ENCODE data around the gene FIGN. TPM values are rescaled to one million over a fixed set of nuclear protein-coding genes. Genes with fewer than 3 reads are reported as not detected.

Gene FIGN
- total and polyA plus RNA-seq, 8 donors, result 1.5 to 8.5 (median 4.6) TPM

DNA sequence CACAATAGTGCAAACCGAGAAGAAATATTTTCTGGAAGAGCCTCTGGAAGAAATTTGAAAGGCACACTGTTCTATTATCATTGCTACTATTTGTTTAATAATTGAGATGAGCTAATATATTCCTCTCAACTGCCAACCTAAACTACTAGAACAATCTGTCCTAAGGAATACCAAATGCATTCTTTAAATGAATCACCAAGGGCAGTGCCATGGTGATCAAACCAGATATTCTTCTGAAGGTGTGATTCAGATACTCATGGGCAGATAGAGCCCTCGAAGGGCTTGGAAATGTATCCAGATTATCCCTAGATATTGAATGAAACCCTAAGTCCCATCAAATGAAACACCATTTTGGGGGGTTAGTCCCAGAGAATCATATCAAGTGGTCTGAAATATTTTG lies 76.6 kb downstream of the FIGN start:
- no peaks in the 10 kb centered on the region for H3K4me1 ChIP-seq
- FAIRE-seq, result no peak
- H3K4me3 ChIP-seq, result no peak overlapping the region
- no peaks in the 10 kb centered on the region for H3K27me3 ChIP-seq
- H3K36me3 ChIP-seq, result no peaks in the 10 kb centered on the region
- 88 to 89% methylated on average over 2 of the region's 2 CpGs for WGBS, 2 donors
- no peaks in the 10 kb centered on the region for H3K9me3 ChIP-seq
- no peak for ATAC-seq
- H3K27ac ChIP-seq, result no peak overlapping the region
- TF ChIP-seq, protein P1, sequence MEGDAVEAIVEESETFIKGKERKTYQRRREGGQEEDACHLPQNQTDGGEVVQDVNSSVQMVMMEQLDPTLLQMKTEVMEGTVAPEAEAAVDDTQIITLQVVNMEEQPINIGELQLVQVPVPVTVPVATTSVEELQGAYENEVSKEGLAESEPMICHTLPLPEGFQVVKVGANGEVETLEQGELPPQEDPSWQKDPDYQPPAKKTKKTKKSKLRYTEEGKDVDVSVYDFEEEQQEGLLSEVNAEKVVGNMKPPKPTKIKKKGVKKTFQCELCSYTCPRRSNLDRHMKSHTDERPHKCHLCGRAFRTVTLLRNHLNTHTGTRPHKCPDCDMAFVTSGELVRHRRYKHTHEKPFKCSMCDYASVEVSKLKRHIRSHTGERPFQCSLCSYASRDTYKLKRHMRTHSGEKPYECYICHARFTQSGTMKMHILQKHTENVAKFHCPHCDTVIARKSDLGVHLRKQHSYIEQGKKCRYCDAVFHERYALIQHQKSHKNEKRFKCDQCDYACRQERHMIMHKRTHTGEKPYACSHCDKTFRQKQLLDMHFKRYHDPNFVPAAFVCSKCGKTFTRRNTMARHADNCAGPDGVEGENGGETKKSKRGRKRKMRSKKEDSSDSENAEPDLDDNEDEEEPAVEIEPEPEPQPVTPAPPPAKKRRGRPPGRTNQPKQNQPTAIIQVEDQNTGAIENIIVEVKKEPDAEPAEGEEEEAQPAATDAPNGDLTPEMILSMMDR (IDR thresholded peaks at IDR 0.05), result no peak
- intact Hi-C loops (cut with DNase I), result no loop called here
- DNase-seq, result no peak

DNA sequence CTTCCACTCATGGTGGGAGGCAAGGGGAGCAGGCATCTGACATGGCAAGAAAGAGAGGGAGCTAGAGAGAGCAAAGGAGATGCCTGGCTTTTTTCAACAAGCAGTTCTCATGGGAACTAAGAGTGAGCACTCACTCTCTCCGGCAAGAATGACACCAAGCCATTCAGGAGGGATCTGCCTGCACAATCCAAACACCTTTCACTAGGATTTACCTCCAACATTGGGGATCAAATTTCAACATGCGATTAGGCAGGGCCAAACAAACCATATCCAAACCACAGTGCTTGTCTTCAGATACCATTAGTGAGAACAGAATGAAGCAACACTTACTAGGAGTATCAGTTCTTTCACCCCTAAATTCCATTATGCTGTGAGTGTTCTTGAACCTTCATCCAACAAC lies 77.3 kb downstream of the FIGN start:
- Histone ChIP-seq H3K27ac (no peak overlapping the region), H3K9me3 (no peaks in the 10 kb centered on the region), H3K36me3 (no peaks in the 10 kb centered on the region), H3K4me1 (no peaks in the 10 kb centered on the region), H3K27me3 (no peaks in the 10 kb centered on the region), H3K4me3 (no peak overlapping the region)
- FAIRE-seq (no peak), ATAC-seq (no peak), DNase-seq (no peak)
- TF ChIP-seq, protein P1 (IDR thresholded peaks at IDR 0.05), result no peak
- 59 to 60% methylated on average over 2 of the region's 2 CpGs for WGBS, 2 donors
- intact Hi-C loops (cut with DNase I), result no loop called here

DNA sequence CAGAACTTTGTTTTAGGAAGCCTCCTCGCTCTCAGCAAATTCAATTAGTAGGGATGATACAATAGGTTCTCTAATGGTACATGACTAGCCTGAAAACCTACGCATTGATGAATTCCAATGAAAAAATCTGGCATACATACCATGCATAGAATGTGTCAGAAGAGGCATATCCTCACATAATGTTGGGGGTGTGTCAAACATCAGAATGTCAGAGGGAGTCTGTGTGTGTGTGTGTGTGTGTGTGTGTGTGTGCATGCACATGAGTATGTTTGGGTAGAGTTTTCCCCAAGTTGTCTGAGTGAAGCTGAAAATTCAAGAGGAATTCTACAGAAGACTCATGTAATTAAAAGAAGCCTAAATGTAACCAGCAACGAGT lies 78.5 kb downstream of the FIGN start:
- no peak for ATAC-seq
- TF ChIP-seq, protein P1 (IDR thresholded peaks at IDR 0.05), result no peak
- no peak overlapping the region for H3K4me3 ChIP-seq
- H3K4me1 ChIP-seq, result no peaks in the 10 kb centered on the region
- no peaks in the 10 kb centered on the region for H3K27me3 ChIP-seq
- H3K9me3 ChIP-seq, result no peaks in the 10 kb centered on the region
- intact Hi-C loops (cut with DNase I), result no loop called here
- whole genome bisulfite sequencing, 2 donors, result 85% methylated on average over 3 of the region's 3 CpGs
- no peak for DNase-seq
- no peak for FAIRE-seq
- no peak overlapping the region for H3K27ac ChIP-seq
- no peaks in the 10 kb centered on the region for H3K36me3 ChIP-seq

DNA sequence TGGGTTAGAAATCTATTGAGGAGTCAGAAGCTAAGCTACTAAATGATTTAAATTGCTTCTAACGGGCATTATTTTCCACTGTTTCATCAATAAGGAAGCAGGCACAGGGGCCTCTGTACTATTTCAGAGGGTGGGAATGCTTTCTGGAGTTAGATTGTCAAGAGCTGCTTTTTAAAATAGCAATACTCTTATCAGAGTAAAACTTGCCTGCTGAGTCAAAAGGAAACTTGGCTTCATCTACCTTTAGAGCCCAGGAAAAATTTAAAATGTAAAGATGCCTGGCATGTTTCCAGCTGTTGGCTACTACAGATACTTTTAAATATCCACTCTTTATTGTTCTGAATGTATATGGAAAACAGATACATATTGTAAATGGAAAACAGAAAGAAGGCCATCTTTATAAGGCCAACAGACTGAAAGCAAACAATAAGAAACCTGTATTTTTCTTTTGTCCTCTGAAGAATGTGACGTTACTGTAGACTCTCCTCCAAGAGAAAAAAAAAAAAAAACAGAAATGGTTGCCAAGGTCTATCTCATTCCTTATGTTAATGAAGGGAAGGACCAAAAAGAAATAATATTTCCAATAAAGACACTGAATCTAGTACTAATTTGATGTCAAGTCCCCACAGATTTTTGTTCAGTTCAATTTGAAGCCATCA lies 79.1 kb downstream of the FIGN start:
- WGBS, 2 donors, result 68 to 76% methylated on average over 2 of the region's 2 CpGs
- intact Hi-C loops (cut with DNase I), result no loop called here
- Histone ChIP-seq H3K27ac (no peak overlapping the region), H3K27me3 (no peaks in the 10 kb centered on the region), H3K4me1 (no peaks in the 10 kb centered on the region), H3K36me3 (no peaks in the 10 kb centered on the region), H3K4me3 (no peak overlapping the region), H3K9me3 (no peaks in the 10 kb centered on the region)
- TF ChIP-seq, protein P1 (IDR thresholded peaks at IDR 0.05), result no peak
- ATAC-seq, result no peak
- FAIRE-seq, result no peak
- DNase-seq, result no peak

DNA sequence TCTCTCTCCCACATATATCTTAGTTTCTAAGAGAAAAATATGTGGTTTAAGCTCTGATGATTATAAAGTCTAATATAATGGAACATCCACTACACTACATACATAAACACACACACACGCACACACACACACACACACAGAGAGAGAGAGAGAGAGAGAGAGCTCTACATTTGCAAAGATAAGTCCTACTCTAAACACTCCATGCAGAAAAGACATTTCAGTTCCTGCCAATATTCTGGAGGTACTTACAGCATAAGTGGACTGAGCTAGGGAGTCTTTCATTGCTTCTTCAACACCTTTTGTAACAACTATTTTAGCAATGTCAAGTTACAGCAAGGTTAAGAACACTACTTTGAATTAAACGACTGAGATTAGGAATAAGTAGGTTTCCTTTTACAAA lies 80.1 kb downstream of the FIGN start:
- no peak for FAIRE-seq
- 75 to 79% methylated on average over 2 of the region's 2 CpGs for WGBS, 2 donors
- TF ChIP-seq, protein P1 (IDR thresholded peaks at IDR 0.05), result no peak

More for the DNA sequence above, 80.1 kb downstream of the FIGN start:
- no peaks in the 10 kb centered on the region for H3K27me3 ChIP-seq
- no peak overlapping the region for H3K27ac ChIP-seq
- H3K4me3 ChIP-seq, result no peak overlapping the region
- H3K36me3 ChIP-seq, result no peaks in the 10 kb centered on the region
- H3K9me3 ChIP-seq, result no peaks in the 10 kb centered on the region
- intact Hi-C loops (cut with DNase I), result no loop called here
- H3K4me1 ChIP-seq, result no peaks in the 10 kb centered on the region
- DNase-seq, result no peak
- ATAC-seq, result no peak

All from pancreas (tissue), 10 donors.